GM12891 (cell line): ENCODE measurements around the gene GOLGA7B.

Experiments used
- PAX5 ChIP-seq: IDR thresholded peaks from 2 replicates; pipeline ENCODE4 v1.6.1; 2011; ENCODE audit warnings: low read length, moderate library complexity, mild to moderate bottlenecking; ENCODE audit not compliant: insufficient read depth, severe bottlenecking
- POLR2A ChIP-seq: IDR thresholded peaks from 2 replicates; pipeline ENCODE4 v1.6.1; 2011; ENCODE audit warnings: low read depth, low read length, control low read depth
- POLR2AphosphoS5 ChIP-seq: IDR thresholded peaks from 2 replicates; pipeline ENCODE4 v1.6.1; 2011; ENCODE audit warnings: low read depth, low read length, control low read depth
- SPI1 ChIP-seq: IDR thresholded peaks from 2 replicates; pipeline ENCODE4 v1.6.1; 2011; ENCODE audit warnings: low read depth, low read length, control low read depth
- TAF1 ChIP-seq: IDR thresholded peaks from 2 replicates; pipeline ENCODE4 v1.6.1; 2011; ENCODE audit warnings: low read depth, low read length, control low read depth

- no peak for TF ChIP-seq TAF1
- no peak for TF ChIP-seq POLR2A
- TF ChIP-seq POLR2AphosphoS5 = no peak
- no peak for TF ChIP-seq SPI1
- no peak for TF ChIP-seq PAX5
These were observed 51.7 kb downstream of the GOLGA7B start for GRCh38 chr10:97901381-97901780.
